B cell (primary cell): ENCODE measurements around the gene PEAK1. TPM values are rescaled to one million over a fixed set of nuclear protein-coding genes. Genes with fewer than 3 reads are reported as not detected.

Experiments
- ATAC-seq: fragments of 200-7000 bp; cut with Tn5 transposase; one replicate; pipeline ENCODE4 v1.10.0; 2021; ENCODE audit warnings: low read depth, mild to moderate bottlenecking, moderate number of reproducible peaks, moderate library complexity
- CTCF ChIA-PET: fragments of 350-600 bp; sonication (Branson Sonifier 250); formaldehyde crosslinking; loops from one replicate; lab custom pipeline; 2021; ENCODE audit warnings: antibody characterized with exemption, inconsistent platforms; lab: Charles Lee
- POLR2A ChIA-PET: fragments of 350-600 bp; sonication (Branson Sonifier 250); formaldehyde crosslinking; loops from one replicate; lab custom pipeline; 2021; ENCODE audit warnings: antibody characterized with exemption; lab: Charles Lee
- DNase-seq: peaks from one replicate; pipeline ENCODE4 v3.0.0; 2013
- H2AFZ ChIP-seq: 2 replicates; pipeline ENCODE4 v1.6.1; 2012; ENCODE audit warnings: mild to moderate bottlenecking, low read depth, low read length; ENCODE audit not compliant: insufficient read depth, poor library complexity, severe bottlenecking
- H3K27ac ChIP-seq, 2 donors: 1 replicate in 1 of 2; 2 replicates in 1 of 2; pipeline ENCODE4 v1.5.1; 2012 to 2013; ENCODE audit warnings: low read length in 2 of 2, mild to moderate bottlenecking in 2 of 2, moderate library complexity in 1 of 2
- H3K27me3 ChIP-seq, 4 experiments: fragments of 200-600 bp in 1 of 4; sonication (generic) in 1 of 4; replicated peaks in 1 of 4; 1 replicate in 2 of 4; 2 replicates in 2 of 4; pipeline versions ENCODE4 v1.6.1 to v1.7.0; 2013 to 2016; ENCODE audit warnings: low read length in 3 of 4, mild to moderate bottlenecking in 2 of 4, mixed read lengths in 1 of 4, moderate library complexity in 1 of 4; ENCODE audit not compliant: insufficient read depth in 4 of 4, control insufficient read depth in 3 of 4; ENCODE audit errors: control extremely low read depth in 1 of 4
- H3K36me3 ChIP-seq, 2 experiments: replicated peaks in 1 of 2; 1 replicate in 1 of 2; 2 replicates in 1 of 2; pipeline versions ENCODE4 v1.6.1 to v1.7.1; 2013; ENCODE audit warnings: low read length in 1 of 2; ENCODE audit not compliant: insufficient read depth in 2 of 2, control insufficient read depth in 1 of 2; ENCODE audit errors: control extremely low read depth in 1 of 2, extremely low read depth in 1 of 2
- H3K4me1 ChIP-seq, 2 donors: fragments of 200-600 bp in 1 of 2; sonication (generic) in 1 of 2; 1 replicate in 1 of 2; 2 replicates in 1 of 2; pipeline versions ENCODE4 v1.5.1 to v1.6.1; 2013 to 2017; ENCODE audit warnings: low read length in 2 of 2; ENCODE audit not compliant: control insufficient read depth in 2 of 2, insufficient read depth in 2 of 2
- H3K4me2 ChIP-seq: replicated peaks from 2 replicates; pipeline ENCODE3; 2012; ENCODE audit warnings: mild to moderate bottlenecking, low read depth, low read length; ENCODE audit not compliant: poor library complexity, severe bottlenecking
- H3K4me3 ChIP-seq, 5 experiments: fragments of 200-600 bp in 1 of 5; sonication (generic) in 1 of 5; 1 replicate in 3 of 5; 2 replicates in 2 of 5; pipeline versions ENCODE4 v1.5.1 to v1.7.0; 2011 to 2016; ENCODE audit warnings: low read length in 4 of 5, mild to moderate bottlenecking in 4 of 5, low read depth in 2 of 5, control low read depth in 1 of 5, moderate library complexity in 1 of 5; ENCODE audit not compliant: insufficient read depth in 1 of 5; ENCODE audit errors: control extremely low read depth in 1 of 5, extremely low read depth in 1 of 5
- H3K79me2 ChIP-seq: fragments of 200-600 bp; sonication (generic); one replicate; pipeline ENCODE4 v1.6.0; 2016; ENCODE audit warnings: low read length; ENCODE audit not compliant: control insufficient read depth, insufficient read depth
- H3K9ac ChIP-seq: fragments of 200-600 bp; sonication (generic); 2 replicates; pipeline ENCODE4 v1.6.1; 2017; ENCODE audit warnings: mild to moderate bottlenecking, low read length, moderate library complexity
- H3K9me3 ChIP-seq, 3 donors: one replicate each; pipeline versions ENCODE4 v1.6.1 to v1.7.1; 2013; ENCODE audit warnings: low read length in 2 of 3; ENCODE audit not compliant: control insufficient read depth in 2 of 3, insufficient read depth in 1 of 3; ENCODE audit errors: control extremely low read depth in 1 of 3
- H4K20me1 ChIP-seq: 2 replicates; pipeline ENCODE4 v1.6.0; 2012; ENCODE audit warnings: mild to moderate bottlenecking, low read length; ENCODE audit not compliant: insufficient read depth, control insufficient read depth, poor library complexity, severe bottlenecking
- H3K27ac Mint-ChIP-seq: one replicate; pipeline ENCODE4 v1.8.0; 2021; ENCODE audit warnings: mixed read lengths
- H3K27me3 Mint-ChIP-seq: one replicate; pipeline ENCODE4 v1.8.0; 2021; ENCODE audit warnings: mixed read lengths
- H3K4me1 Mint-ChIP-seq: one replicate; pipeline ENCODE4 v1.8.0; 2021; ENCODE audit warnings: mixed read lengths
- H3K4me3 Mint-ChIP-seq: one replicate; pipeline ENCODE4 v1.8.0; 2021; ENCODE audit warnings: mixed read lengths
- H3K9me3 Mint-ChIP-seq: one replicate; pipeline ENCODE4 v1.8.0; 2022; ENCODE audit warnings: mixed read lengths; ENCODE audit not compliant: insufficient read depth
- CTCF ChIP-seq: fragments of 200-600 bp; IDR thresholded peaks from one replicate; pipeline ENCODE4 v1.8.0; 2022; ENCODE audit warnings: antibody characterized with exemption, mild to moderate bottlenecking
- EZH2 ChIP-seq: IDR thresholded peaks from 2 replicates; pipeline ENCODE4 v1.6.1; 2012; ENCODE audit warnings: borderline replicate concordance, low read depth, mild to moderate bottlenecking, moderate library complexity, low read length; ENCODE audit not compliant: insufficient read depth, poor library complexity, severe bottlenecking
- WGBS: methylation state at CpG from one replicate; pipeline ENCODE4 v1.1.5; 2013; ENCODE audit warnings: missing lambda C conversion rate; ENCODE audit not compliant: insufficient coverage; 5-methylcytosine and 5-hydroxymethylcytosine counted together
- intact Hi-C: fragments of 100-400 bp; cut with micrococcal nuclease; formaldehyde crosslinking; loops from one replicate; pipeline ENCODE4 v1.10.0; 2022
- polyA plus RNA-seq: library from polyadenylated mRNA; depleted of rRNA; stranded (reverse); fragments of >200 nt; gene quantifications from 2 replicates; pipeline ENCODE4 v1.2.3, GENCODE V29; 2012
- total RNA-seq, 2 donors: library from RNA; stranded (reverse); fragments of 120-200 nt in 1 of 2; gene quantifications; 1 replicate in 1 of 2; 2 replicates in 1 of 2; pipeline versions ENCODE4 v1.2.3 to v1.2.4, GENCODE V29; 2013 to 2022

The PEAK1 gene
- total and polyA plus RNA-seq, 2 donors (not counting 1 experiment from before 2014, with no cell fraction given) = 13.4 to 38.0 TPM

- H3K9ac ChIP-seq = no peak overlapping the region
- H3K27ac ChIP-seq = no peak overlapping the region
- no peak overlapping the region for H3K4me3 Mint-ChIP-seq
- no peaks in the 10 kb centered on the region for H3K9me3 ChIP-seq
- H3K27ac Mint-ChIP-seq = no peak overlapping the region
- no peaks in the 10 kb centered on the region for H3K9me3 Mint-ChIP-seq
- WGBS = no CpG with 5 or more reads among the region's 3 CpGs
- no peaks in the 10 kb centered on the region for H3K4me1 ChIP-seq
- no peak overlapping the region for H2AFZ ChIP-seq
- H3K4me2 ChIP-seq = no peak overlapping the region
- POLR2A ChIA-PET = no interaction called here
- intact Hi-C loops = no loop called here
- TF ChIP-seq EZH2 = no peak
- no peak for TF ChIP-seq CTCF
- H3K27me3 Mint-ChIP-seq = no peaks in the 10 kb centered on the region
- H3K79me2 ChIP-seq = peaks cover 14% of the 10 kb centered on the region
- H3K27me3 ChIP-seq = no peaks in the 10 kb centered on the region
- DNase-seq (no peak), ATAC-seq (no peak)
- peaks cover 4 to 5% of the 10 kb centered on the region in 2 experiments for H3K36me3 ChIP-seq
- peaks cover 4% of the 10 kb centered on the region for H4K20me1 ChIP-seq
- no peak overlapping the region for H3K4me3 ChIP-seq
- CTCF ChIA-PET = no interaction called here
- H3K4me1 Mint-ChIP-seq = peaks cover 3% of the 10 kb centered on the region
Observed at GRCh38 chr15:77356305-77356704, 63.6 kb downstream of the PEAK1 start.

GRCh38 chr15:77355321-77355720 is 64.6 kb downstream of the PEAK1 start:
- Histone ChIP-seq H3K4me2 (no peak overlapping the region), H4K20me1 (peaks cover 4% of the 10 kb centered on the region), H3K36me3 (peaks cover 1 to 4% of the 10 kb centered on the region in 2 experiments), H3K9me3 (no peaks in the 10 kb centered on the region), H3K27me3 (no peaks in the 10 kb centered on the region), H3K4me3 (no peak overlapping the region), H3K27ac (no peak overlapping the region), H3K4me1 (no peaks in the 10 kb centered on the region), H3K9ac (no peak overlapping the region), H3K79me2 (peaks cover 7% of the 10 kb centered on the region), H2AFZ (no peak overlapping the region)
- intact Hi-C loops = no loop called here
- H3K27me3 Mint-ChIP-seq = no peaks in the 10 kb centered on the region
- TF ChIP-seq CTCF (no peak), EZH2 (no peak)
- CTCF ChIA-PET = no interaction called here
- no peak overlapping the region for H3K4me3 Mint-ChIP-seq
- ATAC-seq (no peak), DNase-seq (no peak)
- no peaks in the 10 kb centered on the region for H3K9me3 Mint-ChIP-seq
- no CpG with 5 or more reads among the region's 3 CpGs for whole genome bisulfite sequencing
- POLR2A ChIA-PET = no interaction called here
- H3K27ac Mint-ChIP-seq = no peak overlapping the region
- peaks cover 3% of the 10 kb centered on the region for H3K4me1 Mint-ChIP-seq
